ENCODE measurements around the gene FAM163B.

DNA sequence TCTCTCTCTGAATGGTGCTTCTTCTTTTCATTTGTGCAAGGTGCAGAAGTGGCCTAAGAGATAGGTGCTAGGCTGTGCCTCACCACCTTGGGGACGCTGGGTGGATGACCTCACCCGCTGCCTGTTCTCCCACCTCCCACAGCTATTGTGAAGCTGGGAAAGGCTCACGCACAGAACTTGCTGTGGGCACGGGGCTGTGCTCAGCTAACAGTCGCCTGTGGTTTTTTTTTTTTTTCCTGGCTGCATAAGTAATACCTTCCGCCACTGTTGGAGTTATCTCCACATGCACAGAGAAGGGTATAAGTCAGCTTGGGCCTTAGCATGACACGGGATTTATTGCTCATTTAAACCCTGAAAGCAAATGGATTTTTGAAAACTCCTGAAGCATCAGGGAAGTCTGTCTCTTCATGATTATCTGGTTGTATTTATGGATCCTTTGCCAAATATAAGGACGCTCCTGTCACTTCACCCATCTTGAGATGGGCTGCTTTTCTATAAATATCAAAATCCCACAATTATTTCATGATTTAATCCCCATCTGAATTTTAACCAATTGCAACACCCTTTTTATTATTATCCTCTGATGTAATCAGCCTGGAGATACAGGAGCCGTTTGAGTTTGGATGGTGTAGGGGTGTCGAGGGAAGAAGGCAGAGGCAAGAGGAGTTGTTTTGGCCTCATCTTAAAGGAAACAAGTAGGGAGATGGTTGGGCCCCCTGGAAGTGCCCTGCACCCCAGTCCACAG lies 36.0 kb upstream of the FAM163B start:
- TF ChIP-seq CTCF (IDR thresholded peaks at IDR 0.05; ENCODE audit: insufficient read depth, low read depth, low read length), result no peak
- TF ChIP-seq EZH2 (IDR thresholded peaks at IDR 0.05; ENCODE audit: insufficient read depth, low read length), result no peak
